GM19397 (cell line): ENCODE results near the gene GPATCH8.
"Not testable (repeated sequence)": the region's sequence is repeated elsewhere in the genome, so short reads cannot be mapped to it uniquely, and the experiment has no call there.

Source experiments
- ATAC-seq: cut with Tn5 transposase; IDR thresholded peaks from one replicate; pipeline ENCODE4 v1.9.1; 2021; ENCODE audit warnings: mild to moderate bottlenecking, moderate library complexity; ENCODE audit not compliant: unreplicated experiment

Gene GPATCH8

DNA sequence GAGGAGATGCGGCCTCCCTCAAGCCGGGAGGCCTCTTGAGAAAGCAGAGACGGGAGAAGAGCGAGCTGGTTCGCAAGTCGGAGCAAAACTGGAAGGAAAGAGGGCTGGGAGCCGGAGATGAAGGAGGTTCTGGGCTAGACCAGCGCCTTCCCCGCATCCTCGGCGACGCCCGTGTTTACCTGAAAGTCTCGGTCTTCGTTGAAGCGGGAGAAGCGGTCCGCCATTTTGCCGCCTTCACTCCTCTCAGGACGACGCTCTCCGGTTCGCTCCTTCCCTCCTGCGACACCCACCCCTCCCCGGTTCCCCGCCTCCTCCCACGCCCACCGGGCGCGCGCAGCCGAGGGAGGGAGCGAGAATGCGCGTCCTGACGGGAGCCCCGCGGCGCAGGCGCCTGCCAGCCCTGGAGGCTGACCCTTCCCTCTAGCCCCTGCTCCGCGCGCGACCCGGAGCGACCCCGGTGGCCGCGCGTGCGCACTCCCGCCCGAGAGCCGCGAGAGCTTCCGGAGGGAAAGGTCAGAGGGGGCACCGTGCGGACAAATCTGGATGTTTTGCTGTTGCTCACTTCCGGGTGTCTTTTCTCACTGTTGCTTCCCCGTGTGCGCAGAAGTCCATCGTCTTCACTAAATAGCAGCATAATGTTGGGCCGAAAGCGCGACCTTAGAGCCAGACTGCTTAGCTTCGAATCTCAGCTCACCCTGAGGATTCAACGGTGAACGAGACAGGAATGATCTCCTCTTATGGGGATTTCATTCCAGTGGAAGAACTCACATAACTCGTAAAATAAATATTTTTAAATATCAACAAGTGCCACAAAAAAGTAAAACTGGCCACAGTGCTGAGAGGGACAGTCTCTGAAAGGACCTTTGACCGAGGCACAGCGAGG is at the start of gene GPATCH8:
Gene GPATCH8 (minus strand): TSS at position 260 of the 883 bp plus-strand sequence. CDS start 36 bp downstream, at position 224.
- ATAC-seq: peak; percentile 93

DNA sequence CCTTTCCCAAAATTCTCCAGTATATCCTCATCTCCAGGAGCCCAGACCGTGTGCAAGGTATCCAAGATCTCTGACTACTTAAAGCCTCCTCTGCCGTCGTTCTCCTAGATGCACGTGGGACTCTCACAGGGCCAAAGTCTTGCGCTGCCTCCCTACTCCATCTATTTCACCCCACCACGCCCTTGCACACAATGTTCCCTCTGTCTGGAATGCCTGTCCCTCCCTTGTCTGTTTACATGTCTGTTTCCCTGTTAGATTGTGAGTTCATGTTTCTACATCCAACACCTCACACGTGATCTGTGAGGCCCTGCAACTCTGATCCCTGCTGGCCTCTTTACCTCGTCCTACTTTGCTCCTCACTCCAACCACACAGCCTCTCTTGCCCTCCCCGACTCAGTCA is 49.2 kb upstream of the GPATCH8 start:
- ATAC-seq: no peak

DNA sequence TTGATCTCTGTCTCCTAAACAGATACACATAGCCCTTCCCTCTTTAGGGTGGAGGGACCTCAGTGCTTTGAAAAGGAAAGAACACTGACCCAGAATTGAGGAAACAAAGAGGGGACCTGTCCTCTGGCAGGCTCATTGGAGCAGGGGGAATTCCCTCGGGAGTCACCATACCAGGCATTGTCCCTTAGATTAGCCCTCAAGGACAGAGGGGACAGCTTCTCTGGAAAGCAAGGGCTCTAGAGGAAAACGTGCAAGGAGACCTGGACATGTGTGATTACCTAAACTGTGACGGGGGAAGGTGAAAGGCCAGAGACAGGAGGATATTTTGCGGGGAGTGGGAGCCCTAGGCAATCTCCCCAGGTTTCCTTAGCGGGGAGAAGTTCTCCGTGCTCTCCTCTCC is 46.5 kb upstream of the GPATCH8 start:
- no peak for ATAC-seq

DNA sequence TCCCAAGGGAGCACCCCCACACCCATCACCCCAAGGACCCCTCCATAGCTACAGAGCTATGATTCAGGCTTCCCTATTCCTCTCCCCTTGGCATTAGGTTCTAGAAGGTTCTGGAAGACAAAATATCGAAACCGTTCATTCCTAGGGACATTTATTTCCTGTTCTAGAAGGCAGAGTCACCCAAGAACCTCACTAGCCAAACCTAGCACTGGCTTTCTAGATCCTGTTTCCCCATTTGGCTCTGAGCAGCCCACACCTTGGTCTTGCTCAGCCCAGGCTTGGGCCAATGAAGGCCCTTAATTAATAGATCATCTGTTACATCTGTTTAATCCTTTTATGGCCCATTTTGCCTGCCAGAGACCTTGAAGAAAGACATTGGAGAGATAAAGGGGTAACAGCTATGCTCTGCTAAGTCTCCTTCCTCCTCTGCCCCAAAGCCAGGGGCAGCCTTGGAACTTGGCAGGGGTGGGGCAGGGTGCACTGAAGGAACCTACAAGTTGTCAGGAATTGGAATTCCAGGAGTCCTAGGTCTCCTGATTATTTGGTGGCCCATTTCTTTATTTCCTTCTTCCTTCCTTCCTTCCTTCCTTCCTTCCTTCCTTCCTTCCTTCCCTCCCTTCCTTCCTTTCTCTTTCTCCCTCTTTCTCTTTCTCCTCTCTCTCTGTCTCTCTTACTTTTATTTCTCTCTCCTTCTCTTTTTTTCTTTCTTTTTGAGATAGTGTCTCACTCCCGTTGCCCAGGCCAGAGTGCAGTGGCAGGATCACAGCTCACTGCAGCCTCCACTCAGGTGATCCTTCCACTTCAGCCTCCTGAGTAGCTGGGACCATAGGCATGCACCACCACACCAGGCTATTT is 45.4 kb upstream of the GPATCH8 start:
- ATAC-seq: no peak

DNA sequence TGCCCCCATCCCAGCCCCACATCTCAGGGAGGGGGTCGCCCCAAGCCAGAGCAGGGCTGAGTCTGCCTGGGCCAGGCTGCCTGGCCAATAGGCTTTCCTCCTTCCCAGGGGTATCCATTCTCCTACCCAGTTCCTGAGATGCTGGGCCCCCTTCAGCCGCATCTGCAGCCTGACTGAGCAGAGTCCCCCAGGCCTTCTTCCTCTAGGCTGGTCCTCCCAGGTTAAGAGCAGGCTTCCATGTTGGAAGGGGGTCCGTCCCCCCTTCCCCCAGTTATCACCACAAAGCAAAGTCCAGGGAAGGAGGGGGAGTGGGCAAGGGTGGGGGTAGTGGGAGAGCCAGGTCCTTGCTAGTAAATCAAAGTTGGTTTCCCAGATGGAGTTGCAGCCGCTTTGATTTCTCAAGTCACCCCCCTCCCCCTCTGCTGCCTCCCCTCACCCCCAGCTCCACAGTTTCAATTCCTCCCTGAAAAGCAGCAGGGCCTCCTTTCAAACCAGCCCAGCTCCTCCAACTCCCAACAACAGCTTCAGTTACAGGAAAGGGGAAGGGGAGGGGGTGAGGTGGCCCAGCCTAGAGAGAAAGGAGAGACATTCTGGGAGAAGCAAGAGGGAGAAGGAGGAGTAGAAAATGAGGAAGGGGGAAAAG is 44.5 kb upstream of the GPATCH8 start:
- no peak for ATAC-seq

DNA sequence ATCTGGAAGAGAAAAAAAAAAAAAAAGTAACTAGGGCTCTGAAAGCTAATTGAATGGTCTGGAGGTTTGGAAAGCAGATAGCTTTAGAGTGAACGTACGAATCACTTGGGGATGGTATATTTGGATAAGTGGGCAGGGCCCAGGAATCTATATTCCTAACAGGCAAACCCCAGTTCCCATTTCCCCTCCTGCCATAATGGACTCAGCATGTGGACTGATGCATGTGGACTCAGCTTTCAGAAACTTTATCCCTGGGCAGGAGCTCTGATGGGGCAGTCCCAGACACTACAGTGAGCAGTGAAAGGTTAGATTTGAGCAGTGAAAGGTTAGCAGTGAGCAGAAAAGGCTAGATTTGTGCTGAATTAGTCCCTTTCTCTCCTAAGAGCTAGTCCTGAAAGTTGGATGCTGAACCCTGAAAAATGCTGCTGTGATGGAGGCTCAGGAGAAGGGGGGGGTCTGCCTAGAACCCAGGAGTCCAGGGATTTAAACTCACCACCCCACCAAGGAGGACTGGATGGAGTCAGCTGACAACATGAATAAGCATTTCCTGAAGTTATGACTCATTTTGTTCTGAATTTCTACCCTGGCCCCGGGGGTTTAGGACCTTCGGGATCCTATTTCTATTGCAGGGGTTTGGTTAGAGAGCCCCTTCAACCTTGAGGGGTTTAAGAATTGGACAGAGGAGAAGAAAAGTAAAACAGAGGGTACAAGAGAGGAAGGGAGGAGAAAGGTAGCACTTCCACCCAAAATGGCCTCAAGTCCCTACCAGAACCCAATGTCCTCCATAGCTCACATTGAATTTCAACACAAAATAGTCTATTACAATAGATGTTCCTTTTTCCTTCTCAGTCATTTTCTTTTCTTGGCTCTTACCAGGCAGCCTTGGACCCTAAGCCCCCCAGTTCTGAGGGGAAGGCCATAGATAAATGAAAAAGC is 43.7 kb upstream of the GPATCH8 start:
- no peak for ATAC-seq

DNA sequence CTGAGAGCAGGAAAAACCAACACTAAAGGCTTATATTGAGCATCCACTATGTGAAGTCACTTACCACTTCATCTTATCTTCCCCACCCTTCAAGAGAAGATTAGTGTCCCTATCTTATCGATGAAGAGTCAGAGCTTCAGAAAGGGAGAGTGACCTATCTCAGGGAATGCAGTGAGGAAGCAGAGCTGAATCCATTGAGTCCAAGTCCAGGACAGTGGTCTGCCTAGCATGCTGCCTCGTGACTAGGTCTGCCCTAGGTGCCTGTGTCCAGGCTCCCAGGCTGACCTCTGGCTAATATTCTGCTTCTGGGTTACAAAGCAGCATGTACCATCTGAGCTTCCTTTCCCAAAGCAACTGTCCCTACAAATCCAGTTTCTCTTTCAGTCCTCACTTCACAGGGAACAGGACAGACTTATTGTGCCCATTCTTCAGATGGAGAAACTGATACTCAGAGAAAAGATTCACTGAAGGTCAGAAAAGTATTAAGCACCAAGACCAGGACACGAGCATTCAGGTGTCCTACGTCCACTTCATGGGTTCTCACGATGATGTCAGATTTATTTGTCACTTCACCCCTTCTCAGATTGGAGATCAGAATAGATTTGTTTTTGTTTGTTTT is 40.8 kb upstream of the GPATCH8 start:
- ATAC-seq: no peak

DNA sequence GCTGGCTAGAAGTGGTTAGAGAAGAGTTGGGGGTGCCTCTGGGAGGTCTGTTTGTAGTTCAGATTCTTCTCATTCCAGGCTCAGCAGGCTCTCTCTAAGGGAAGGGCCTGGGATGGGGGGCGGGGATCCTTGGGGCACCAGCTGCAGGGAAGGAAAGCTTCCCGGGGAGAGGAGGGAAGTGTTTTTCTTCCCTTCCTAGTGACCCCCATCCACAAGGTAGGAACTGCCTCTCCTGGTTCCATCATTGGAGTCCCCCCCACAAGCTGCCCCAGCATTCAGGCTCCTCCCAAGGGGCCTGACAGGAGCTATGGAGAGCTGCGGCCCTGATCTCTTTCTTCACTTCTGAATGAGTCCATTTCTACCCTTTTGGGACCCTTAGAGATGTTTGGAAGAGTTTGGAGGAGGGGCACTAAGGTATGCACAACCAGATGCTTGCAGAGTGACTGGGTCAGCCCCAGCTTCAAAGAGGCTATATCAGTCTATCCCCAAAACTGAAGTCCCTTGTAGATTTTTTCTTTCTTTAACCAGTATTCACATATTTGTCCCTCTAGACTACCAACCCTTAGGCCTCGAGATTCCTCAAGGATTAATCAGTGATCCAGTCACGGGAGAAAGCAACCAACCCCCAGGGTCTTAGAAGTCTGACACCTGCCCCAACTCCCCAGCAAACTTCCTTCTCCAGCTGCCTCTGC is 40.2 kb upstream of the GPATCH8 start:
- ATAC-seq: no peak

DNA sequence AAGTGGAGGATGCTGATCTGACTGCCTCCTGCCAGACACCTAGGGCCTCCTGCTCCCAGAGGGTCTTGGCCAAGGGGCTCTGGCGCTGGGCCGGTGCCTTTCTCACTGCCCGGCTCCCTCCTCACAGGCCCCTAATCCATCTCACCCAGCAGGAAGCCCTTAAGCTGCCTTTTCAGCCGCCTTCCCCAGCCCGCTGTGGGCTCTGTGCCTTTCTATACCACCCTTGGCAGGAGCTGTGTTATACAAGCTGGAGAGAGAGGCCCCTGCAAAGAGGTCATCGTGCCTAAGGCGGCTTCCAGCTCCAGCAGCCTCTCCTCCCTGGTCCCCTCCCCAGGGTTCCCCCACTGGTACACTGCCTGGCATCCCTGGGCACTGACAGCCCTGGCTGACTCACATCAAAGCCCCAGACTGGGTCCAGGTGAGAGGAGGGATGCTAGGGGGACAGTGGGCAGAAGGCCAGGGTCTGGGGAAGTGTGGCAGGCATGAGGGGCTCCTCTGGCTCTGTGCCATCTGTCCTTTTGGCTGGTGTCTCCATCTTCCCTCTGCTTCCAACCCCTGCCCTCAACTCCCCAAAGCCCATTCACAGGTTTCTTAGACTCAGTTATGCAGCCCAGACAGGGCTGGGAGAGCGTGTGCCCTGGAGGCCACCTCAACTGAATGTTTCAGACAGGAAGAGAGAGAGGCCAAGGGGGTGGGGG is 38.8 kb upstream of the GPATCH8 start:
- ATAC-seq: no peak

DNA sequence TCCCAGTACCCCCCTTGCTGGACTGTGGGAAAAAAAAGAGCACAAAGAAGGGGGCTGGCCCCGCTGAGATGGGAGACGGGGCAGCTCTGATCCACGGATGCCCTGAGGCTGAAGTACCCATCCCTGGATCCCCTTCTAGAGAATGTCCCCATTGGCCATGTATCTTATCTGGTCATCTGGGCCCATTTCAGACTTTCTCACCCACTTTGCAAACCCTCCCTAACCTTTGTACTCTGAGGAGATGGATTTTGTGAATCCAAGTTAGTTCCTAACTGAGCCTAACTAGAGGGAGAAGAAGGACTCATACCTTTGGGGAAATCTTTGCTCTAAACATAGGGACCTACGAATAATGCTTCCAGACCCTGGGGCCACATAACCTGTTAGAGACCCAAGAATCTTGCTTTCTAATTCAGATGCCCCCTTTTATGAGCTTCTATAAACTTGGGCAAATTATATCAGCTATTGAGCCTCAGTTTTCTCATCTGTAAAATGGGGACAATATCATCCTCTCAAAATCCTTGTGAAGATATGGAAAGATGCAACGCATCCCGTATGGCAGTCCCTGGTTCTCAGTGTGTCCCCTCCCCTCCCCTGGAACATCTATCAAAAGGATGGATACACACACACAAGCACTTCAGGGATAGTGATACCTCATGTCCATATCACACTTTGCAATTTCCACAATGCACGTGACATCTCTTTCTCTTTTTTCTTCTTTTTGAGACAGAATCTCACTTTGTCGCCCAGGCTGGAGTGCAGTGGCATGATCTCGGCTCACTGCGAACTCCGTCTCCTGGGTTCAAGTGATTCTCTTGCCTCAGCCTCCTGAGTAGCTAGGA is 37.3 kb upstream of the GPATCH8 start:
- no peak for ATAC-seq

DNA sequence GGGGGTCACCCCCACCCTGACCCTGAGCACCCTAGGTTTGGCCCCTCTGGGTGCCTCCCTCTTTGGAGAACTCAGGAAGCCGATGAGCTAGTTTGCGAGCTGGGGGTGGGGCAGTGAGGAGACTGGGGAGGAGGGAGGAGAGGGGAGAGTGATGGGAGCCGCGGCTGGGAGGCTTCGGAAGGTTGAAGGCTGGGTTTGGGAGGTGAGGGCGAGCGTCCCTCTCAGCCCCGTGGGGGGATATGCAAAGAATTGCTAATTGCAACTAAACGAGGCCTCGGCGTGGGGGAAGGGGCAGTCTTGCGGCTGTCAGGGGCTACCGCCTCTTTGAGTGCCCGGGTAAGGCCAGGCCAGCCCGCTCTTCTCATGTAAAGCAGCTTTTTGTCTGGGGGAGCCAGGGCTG is 36.5 kb upstream of the GPATCH8 start:
- ATAC-seq: no peak

DNA sequence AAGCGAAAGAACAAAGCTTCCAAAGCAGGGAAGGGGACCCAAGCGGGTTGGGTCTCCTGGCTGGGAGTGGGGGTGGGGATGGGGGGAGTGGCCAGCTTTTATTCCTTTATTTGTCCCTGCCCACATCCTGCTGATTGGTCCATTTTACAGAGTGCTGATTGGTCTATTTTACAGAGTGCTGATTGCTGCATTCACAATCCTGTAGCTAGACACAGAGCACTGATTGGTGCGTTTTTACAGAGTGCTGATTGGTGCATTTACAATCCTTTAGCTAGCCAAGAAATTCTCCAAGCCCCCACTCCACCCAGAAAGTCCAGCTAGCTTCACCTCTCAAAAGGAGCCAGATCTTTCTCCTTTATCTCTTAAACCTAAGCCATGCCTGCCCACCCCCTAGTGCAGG is 34.7 kb upstream of the GPATCH8 start:
- not testable (repeated sequence) for ATAC-seq

DNA sequence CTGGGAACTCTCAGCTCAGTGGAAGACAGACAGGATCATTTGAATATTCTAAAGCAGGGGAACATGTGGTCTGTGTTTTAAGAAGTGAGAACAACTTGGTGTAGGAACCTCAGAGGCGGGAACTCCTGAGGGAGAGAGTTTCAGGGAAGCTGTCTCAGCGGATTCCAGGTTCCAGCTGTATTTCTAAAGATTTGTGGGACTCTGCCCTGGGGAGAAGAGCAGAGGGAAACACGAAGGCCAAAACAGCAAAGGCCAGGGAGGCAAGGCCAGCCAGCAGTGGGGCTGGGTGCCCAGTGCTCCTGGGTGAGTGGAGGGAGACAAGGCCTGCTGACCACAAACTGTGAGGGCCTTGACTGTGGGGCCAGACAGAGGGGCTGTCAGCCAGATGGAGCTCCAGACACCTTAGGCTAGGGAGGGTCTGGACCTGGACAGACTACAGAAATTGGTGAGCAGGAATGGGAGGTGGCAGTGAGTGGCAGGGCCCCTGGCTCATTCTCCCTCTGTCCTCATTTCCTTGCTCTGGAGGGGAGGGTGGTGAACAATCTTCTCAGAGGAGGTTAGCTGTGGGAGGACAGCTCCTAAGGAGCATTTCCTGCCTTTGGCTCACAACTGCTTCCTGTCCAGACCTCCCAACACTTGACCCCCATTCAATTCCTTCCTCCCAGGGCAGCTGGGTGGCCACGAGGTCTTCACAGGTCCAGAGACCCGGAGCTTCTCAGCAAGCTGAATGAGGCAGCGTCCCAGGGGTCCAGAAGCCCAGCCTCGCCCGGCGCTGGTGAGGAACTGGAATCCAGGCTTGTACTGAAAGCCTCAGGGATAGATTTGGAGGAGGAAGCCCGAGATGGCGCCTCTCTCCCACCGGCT is 33.1 kb upstream of the GPATCH8 start:
- no peak for ATAC-seq

DNA sequence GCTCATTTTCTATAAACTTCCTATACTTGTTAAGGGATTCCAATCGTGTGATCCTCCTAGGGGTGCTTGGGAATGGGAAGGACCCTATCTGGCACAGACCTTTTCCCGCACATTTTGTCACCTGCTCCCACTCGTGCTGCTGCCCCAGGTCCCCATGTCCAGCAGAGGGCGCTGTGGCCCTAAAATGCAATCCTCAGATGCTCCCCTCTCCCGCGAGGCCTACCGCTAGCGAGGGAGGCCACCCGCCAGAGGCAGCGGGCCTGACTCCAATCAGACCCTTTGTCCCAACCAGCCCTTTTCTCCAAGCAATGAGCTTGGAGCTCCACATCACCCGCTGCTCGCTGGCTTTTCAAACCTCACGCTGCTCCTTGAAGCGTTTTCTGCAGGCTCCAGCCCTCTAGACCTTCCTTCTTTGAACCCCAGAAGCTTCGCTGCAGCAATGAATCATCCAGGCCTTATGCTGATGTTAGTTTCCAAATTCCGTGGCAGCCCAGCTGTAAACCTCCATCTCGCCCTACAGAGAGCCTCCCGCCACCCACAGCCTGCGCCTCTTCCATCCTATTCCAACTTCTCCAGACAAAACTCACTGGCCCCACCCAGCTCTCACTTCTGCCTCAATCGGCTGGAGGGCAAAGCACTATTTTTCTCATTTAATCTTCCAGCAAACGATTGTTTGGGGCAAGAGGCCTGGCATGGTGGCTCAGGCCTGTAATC is 30.5 kb upstream of the GPATCH8 start:
- ATAC-seq: peak; percentile 52

DNA sequence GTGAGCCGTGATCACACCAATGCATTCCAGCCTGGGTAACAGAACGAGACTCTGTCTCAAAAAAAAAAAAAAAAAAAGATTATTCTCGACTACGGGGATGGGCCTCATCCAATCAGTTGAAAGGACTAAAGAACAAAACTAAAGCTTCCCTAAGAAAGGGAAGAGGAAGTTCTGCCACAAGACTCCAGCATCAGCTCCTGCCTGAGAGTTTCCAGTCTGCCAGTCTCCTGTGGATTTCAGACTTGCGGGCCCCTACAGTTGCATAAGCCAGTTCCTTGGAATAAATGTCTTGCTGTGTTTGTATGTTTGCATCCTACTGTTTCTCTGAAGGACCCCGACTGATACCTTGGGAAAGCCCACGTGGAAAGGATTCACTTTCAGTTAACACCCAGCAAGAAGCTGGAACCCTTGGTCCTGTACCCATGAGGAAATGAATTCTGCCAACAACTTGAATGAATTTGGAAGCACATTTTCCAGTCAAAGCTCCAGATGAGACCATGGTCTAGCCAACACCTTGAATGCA is 27.8 kb upstream of the GPATCH8 start:
- ATAC-seq: no peak

DNA sequence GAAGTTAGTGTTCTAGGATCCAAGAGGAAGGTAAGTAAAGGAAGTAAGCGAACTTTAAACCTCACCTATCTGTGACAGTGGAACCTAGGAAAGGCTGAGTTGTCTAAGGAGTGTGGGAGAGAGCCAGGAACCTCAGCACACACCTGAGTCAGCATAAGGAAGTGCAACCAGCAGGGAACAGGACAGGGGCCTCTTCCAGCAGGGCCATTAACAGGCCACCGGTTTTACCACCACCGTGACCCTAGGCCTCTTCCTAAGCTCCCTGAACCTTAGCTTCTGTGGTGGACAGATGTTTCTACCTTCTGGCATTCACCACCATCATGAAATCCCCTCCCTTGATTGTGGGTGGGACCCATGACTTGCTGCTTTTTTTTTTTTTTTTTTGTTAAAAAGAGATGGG is 26.7 kb upstream of the GPATCH8 start:
- ATAC-seq: no peak
